Activated CD8-positive, alpha-beta memory T cell treated with anti-CD3 and anti-CD28 coated beads for 4 hours (primary cell): ENCODE measurements around the gene DGKB.

ENCODE experiments used
- DNase-seq, 2 donors: peaks; one replicate each; pipeline ENCODE4 v3.0.0-alpha.2; 2020; ENCODE audit warnings: low read depth in 2 of 2

DGKB gene

GRCh38 chr7:14209896-14210484, 692.6 kb downstream of the DGKB start:
- no peak for DNase-seq

GRCh38 chr7:14207711-14208110, 694.8 kb downstream of the DGKB start:
- DNase-seq: no peak

GRCh38 chr7:14207138-14207537, 695.4 kb downstream of the DGKB start:
- DNase-seq: no peak

GRCh38 chr7:14206121-14206520, 696.4 kb downstream of the DGKB start:
- DNase-seq: no peak

- no peak for DNase-seq
Measured at GRCh38 chr7:14201353-14201752, 701.2 kb downstream of the DGKB start.

- DNase-seq: no peak
Measured at GRCh38 chr7:14199336-14199735, 703.2 kb downstream of the DGKB start.

- no peak for DNase-seq
Measured at GRCh38 chr7:14197280-14197679, 705.3 kb downstream of the DGKB start.

GRCh38 chr7:14196555-14196954, 706.0 kb downstream of the DGKB start:
- DNase-seq: no peak

- no peak for DNase-seq
Measured at GRCh38 chr7:14195871-14196270, 706.7 kb downstream of the DGKB start.

- no peak for DNase-seq
Measured at GRCh38 chr7:14195079-14195478, 707.5 kb downstream of the DGKB start.

GRCh38 chr7:14191686-14192098, 710.9 kb downstream of the DGKB start:
- no peak for DNase-seq

GRCh38 chr7:14184292-14184864, 718.2 kb downstream of the DGKB start:
- no peak for DNase-seq

GRCh38 chr7:14179781-14180180, 722.8 kb downstream of the DGKB start:
- no peak for DNase-seq

- DNase-seq: no peak
Measured at GRCh38 chr7:14177876-14178275, 724.7 kb downstream of the DGKB start.

- no peak for DNase-seq
Measured at GRCh38 chr7:14170872-14171271, 731.7 kb downstream of the DGKB start.

GRCh38 chr7:14158111-14158510, 744.4 kb downstream of the DGKB start:
- no peak for DNase-seq

- no peak for DNase-seq
Measured at GRCh38 chr7:14156436-14156835, 746.1 kb downstream of the DGKB start.

- no peak for DNase-seq
Measured at GRCh38 chr7:14148974-14149373, 753.6 kb downstream of the DGKB start.

GRCh38 chr7:14147532-14147931, 755.0 kb downstream of the DGKB start:
- no peak for DNase-seq

- DNase-seq: no peak
Measured at GRCh38 chr7:14144538-14144937, 758.0 kb downstream of the DGKB start.

- no peak for DNase-seq
Measured at GRCh38 chr7:14144109-14144508, 758.4 kb downstream of the DGKB start.

- no peak for DNase-seq
Measured at GRCh38 chr7:14137676-14138075, 764.9 kb downstream of the DGKB start.

- DNase-seq: no peak
Measured at GRCh38 chr7:14133752-14134151, 768.8 kb downstream of the DGKB start.

GRCh38 chr7:14125998-14126397, 776.6 kb downstream of the DGKB start:
- DNase-seq: no peak
